AG10803 (cell line): Measurements from ENCODE around the gene SNCAIP.

Experiments
- DNase-seq: peaks from one replicate; pipeline ENCODE4 v3.0.0; 2010; ENCODE audit warnings: low read depth
- H3K4me3 ChIP-seq: 2 replicates; pipeline ENCODE4 v1.5.1; 2011; ENCODE audit warnings: mild to moderate bottlenecking, low read length, control low read depth
- TF ChIP-seq, protein P1 (sequence below): conservative IDR thresholded peaks from 2 replicates; pipeline ENCODE4 v1.5.1; 2011; ENCODE audit warnings: mild to moderate bottlenecking, low read length, control low read depth, inconsistent platforms

SNCAIP gene

DNA sequence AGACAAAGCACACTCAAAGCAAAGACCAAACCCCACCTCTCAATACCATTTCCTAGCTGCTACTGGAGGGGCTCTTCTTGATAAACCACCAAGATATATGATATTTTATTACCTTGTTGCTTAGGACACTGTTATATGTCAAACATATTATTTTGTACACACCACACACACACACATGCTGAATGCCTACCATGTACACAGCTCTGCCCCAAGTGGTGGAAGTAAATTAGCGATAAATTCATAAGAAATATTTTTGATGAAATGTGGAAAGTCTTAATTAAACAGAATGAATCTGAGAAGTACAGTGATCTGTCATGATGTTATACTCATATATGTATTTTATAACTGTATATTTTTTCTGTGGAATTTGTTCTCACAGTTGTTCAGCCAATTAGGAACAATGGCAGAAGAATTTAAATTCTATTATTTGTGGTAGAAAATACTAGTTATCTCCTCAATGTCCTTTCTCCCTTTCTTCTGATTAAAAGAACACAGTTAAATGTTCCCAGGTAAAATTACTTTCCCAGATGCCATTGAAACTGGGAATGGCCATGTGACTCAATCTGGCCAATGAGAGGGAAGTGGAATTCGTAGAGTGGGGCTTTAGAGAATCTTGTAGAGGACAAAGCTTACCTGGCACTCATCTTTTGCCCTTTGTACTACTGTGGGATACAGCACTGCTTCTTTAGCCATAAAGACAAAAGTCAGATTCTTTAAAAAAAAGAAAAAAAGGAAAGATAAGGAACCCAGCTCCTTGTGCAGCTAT is 156.5 kb downstream of the SNCAIP start:
- TF ChIP-seq, protein P1, sequence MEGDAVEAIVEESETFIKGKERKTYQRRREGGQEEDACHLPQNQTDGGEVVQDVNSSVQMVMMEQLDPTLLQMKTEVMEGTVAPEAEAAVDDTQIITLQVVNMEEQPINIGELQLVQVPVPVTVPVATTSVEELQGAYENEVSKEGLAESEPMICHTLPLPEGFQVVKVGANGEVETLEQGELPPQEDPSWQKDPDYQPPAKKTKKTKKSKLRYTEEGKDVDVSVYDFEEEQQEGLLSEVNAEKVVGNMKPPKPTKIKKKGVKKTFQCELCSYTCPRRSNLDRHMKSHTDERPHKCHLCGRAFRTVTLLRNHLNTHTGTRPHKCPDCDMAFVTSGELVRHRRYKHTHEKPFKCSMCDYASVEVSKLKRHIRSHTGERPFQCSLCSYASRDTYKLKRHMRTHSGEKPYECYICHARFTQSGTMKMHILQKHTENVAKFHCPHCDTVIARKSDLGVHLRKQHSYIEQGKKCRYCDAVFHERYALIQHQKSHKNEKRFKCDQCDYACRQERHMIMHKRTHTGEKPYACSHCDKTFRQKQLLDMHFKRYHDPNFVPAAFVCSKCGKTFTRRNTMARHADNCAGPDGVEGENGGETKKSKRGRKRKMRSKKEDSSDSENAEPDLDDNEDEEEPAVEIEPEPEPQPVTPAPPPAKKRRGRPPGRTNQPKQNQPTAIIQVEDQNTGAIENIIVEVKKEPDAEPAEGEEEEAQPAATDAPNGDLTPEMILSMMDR = peak; percentile 18
- no peak for DNase-seq
- H3K4me3 ChIP-seq = no peak overlapping the region

DNA sequence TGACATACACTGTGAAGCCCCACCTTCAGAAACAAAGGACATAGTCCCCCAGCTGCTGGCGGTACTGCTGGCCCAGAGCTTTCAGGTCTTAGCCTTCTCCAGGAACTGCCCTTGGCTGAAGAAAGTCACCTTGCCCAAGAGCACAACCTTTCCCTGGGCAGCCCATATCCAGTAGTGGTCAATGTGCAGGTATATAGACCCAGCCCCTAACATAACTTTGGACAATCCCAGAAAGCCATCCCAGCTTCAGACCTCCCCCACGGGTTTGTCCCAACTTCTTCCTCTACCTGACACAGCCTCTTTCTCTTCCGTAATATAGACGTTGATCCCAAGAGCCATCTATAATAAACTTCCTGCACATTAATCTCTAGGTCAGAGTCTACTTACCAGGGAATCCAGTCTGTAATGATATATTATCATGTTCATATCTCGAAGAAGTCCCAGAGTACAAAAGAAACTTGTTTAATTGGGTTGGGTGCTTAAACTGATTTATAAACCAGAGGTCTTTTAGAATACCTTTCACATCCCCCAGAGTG is 157.4 kb downstream of the SNCAIP start:
- H3K4me3 ChIP-seq = no peak overlapping the region
- TF ChIP-seq, protein P1 = no peak
- no peak for DNase-seq

DNA sequence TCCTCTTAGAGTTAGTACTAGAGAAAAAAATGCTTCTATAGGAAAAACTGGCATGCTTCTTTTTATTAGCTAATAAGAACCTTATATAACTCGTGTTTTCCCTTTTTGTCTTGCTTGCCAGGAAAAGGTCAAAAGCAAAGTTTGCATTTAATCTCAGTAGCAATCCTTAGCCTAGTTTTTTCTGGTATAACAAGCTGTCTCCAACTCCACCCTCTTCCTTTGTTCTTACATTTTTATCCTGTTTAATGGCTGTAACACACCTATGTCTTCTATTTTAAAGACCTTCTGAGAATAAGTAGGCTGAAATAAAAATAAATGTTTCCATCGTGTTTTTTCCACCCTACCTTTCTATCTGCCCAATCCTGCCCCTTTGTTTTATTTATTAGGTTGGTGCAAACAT is 158.3 kb downstream of the SNCAIP start:
- H3K4me3 ChIP-seq = no peak overlapping the region
- DNase-seq = no peak
- TF ChIP-seq, protein P1 = no peak

DNA sequence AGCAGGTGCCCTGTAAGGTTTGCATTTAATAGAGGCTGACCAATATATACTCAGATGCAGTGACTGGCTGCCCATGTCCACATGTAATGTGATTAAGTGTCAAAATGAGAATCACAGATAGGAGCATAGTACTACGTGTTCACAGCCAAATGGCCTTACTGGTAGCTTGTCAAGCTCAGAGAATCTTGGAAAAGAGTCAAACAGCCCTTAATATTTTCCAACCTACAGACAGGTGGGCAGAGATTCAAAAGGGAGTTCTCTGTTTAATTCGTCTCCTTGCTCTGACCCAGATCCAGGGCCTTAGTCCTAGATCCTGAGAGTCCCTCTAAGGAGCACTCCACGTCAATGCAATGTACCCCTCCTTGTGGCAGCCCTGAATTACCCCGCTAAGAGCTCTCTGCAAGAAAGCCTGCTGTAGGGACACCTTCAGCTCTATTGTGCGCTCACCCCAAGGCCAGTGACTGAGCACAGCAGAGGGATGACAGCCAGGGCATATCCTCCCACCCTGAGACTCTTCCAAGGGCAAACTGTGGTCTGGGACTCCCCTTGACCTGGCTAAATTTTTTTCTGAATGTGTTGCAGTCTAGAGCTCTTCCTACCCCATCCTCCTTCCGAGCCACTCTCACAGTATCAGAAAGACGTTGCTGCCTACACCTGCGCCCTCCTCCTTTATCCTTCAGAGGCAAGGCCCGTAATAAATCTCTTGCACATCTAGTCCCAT is 159.2 kb downstream of the SNCAIP start:
- H3K4me3 ChIP-seq = no peak overlapping the region
- no peak for DNase-seq
- TF ChIP-seq, protein P1 = no peak

DNA sequence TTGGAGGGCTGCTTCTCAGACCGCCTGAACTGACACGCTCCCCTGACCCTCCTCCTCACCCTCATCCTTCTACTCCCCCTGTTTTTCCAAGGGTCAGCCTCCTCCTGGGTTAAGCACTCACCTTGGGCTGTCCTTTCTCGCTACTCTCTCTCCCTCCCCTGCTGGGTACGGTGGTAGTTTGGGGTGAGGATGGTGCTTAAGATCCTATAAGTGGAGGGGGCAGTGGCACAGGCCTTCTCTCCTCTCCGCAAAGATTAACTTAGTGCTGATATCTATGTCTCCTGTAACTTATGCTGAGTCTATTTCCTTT is 159.7 kb downstream of the SNCAIP start:
- no peak for DNase-seq
- H3K4me3 ChIP-seq = no peak overlapping the region
- TF ChIP-seq, protein P1 = no peak

DNA sequence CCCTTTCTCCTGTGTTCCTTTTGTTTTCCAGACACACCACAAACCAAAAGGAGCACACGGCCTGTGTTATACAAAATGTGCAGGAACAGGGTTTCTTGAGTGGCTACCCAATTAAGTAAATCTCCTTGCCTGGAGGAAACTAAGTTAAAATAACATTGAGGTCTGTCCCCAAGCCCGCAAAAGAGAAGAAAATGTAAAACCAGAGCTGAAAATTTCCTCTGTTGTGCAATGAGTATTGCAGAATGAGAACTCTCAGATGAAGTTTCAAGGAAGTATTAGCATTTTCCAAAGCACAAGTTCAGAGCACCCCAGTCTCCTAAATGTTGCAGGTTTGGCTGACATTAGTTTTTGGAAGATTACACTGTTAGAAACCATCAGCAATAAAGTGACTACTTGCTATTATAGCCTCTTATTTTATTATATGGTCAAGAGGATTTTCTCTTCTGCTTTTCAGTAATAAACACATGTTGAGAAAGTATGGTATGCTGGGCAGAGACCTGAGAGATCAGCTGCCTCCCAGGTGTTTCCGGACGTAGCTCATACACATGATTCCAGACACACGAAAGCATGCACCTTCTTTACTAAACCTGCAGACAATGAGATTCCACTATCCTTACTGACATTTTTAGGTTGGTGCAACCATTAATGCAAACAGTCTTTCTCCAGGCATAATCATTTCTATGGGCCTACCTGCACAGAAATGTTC is 161.3 kb downstream of the SNCAIP start:
- no peak for DNase-seq

More for the DNA sequence above, 161.3 kb downstream of the SNCAIP start:
- TF ChIP-seq, protein P1 = no peak
- no peak overlapping the region for H3K4me3 ChIP-seq
